ACHN (cell line): ENCODE results near the gene PSMD8.
"Not testable (repeated sequence)": the region's sequence is repeated elsewhere in the genome, so short reads cannot be mapped to it uniquely, and the experiment has no call there.

ENCODE experiments used
- DNase-seq: peaks from one replicate; pipeline ENCODE4 v3.0.0-alpha.2; 2015
- in situ Hi-C: cut with HindIII; loops from 2 replicates; pipeline ENCODE4 v1.10.0; 2017; ENCODE audit warnings: low sequenced_read_pairs, low pct_ligation_motif_present, low pct_unique_long_range_greater_than_20kb

The PSMD8 gene

GRCh38 chr19:38360839-38361631 lies 13.3 kb upstream of the PSMD8 start:
- in situ Hi-C loops, result no loop called here
- no peak for DNase-seq

DNA sequence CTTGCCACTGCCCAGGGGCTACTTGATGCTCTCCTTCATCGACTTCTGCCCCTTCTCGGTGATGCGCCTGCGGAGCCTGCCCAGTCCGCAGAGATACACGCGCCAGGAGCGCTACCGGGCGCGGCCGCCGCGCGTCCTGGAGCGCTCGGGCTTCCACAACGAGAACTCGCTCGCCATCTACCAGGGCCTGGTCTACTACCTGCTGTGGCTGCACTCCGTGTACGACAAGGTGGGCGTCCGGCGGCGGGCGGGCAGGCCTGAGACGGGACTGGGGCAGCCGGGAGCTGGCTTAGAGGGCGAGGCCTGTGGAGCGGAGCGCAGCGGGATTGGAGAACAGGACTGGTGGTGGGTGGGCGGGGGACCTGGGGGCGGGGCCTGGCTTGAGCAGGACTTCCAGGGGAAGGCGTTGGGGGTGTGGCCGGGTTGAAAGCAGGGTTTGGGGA lies 12.7 kb upstream of the PSMD8 start:
- in situ Hi-C loops, result no loop called here
- peak; percentile 82 for DNase-seq

- in situ Hi-C loops, result no loop called here
- DNase-seq, result peak; percentile 75
Observed at GRCh38 chr19:38362076-38362945, 12.1 kb upstream of the PSMD8 start.

- DNase-seq, in situ Hi-C loops: not testable (repeated sequence)
Observed at GRCh38 chr19:38362946-38363688, 11.3 kb upstream of the PSMD8 start.

GRCh38 chr19:38367041-38367440 lies 7.3 kb upstream of the PSMD8 start:
- in situ Hi-C loops, result no loop called here
- DNase-seq, result no peak

- no peak for DNase-seq
- in situ Hi-C loops, result no loop called here
Observed at GRCh38 chr19:38369584-38369983, 4.8 kb upstream of the PSMD8 start.

- DNase-seq, result no peak
- in situ Hi-C loops, result no loop called here
Observed at GRCh38 chr19:38370299-38370698, 4.1 kb upstream of the PSMD8 start.

- in situ Hi-C loops, result no loop called here
- DNase-seq, result no peak
Observed at GRCh38 chr19:38371081-38371480, 3.3 kb upstream of the PSMD8 start.

- no peak for DNase-seq
- in situ Hi-C loops, result no loop called here
Observed at GRCh38 chr19:38373907-38374331, 452 bp upstream of the PSMD8 start.

- in situ Hi-C loops, result no loop called here
- peak; percentile 24 for DNase-seq
Observed at GRCh38 chr19:38375098-38375493, 725 bp downstream of the PSMD8 start.

DNA sequence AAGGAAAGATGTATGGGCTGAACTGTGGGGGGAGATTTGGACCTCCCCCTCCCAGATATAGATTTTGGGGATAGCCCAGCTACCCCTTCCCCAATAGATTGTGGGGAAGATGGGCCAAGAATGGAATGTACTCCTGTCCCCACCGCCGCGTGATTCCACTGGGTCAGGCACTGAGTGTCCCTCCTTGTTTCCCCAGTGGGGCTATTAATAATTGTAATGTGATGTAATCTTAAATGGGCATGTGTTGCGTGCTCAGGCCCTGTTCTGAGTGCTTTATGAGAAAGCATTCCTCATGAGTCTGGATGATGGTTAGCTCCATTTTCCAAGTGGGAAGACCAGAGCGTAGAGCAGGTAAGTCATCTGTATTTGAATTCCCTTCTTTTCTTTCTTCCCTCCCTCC lies 1.4 kb downstream of the PSMD8 start:
- in situ Hi-C loops, result no loop called here
- DNase-seq, result no peak

DNA sequence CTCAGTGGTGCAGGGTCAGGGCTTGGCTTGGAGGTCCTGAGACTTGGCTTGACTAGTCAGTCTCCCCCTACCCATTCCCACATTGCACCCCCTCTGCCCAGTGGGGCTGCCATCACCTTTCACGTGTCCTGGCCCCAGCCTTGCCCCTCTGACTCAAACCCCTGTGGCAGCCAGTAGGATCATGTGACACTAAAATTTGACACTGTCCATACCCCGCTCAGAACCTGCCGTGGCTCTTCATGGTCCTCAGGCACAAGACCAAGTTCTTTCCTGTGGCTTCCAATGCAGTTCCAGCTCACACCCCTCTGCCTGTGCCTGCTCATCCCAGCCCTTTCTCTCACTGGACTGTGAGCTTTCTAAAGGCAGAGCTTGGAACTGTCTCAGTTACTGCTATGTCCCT lies 2.2 kb downstream of the PSMD8 start:
- DNase-seq, result no peak
- in situ Hi-C loops, result no loop called here

DNA sequence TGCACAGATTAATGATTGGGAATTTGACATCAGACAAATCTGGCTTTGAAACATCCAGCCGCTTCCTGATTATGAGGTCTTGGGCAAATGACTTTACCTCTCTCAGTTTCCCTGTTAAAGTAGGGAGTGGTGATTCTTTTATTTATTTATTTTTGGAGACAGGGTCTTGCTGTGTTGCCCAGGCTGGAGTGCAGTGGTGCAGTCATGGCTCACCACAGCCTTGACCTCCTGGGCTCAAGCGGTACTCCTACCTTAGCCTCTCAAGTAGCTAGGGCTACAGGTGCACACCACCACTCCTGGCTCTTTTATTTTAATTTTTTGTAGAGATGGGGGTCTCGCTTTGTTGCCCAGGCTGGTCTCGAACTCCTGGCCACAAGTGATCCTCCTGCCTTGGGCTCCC lies 2.7 kb downstream of the PSMD8 start:
- DNase-seq, result no peak
- in situ Hi-C loops, result no loop called here

DNA sequence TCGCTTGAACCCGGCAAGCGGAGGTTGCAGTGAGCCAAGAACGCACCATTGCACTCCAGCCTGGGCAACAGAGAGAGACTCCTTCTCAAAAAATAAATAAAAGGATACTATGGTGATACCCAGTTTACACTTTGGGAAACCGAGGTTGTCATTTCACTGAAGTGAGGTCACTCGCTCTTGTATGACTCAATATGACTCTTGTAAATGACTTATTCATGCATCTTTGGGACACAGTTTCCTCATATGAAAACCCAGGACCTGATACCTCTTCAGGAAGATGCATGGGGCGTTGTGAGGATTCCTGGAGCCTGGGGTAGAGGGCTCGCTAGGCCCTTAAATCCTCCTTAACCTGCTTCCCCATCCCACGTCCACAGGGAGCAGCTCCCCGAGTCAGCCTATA lies 4.5 kb downstream of the PSMD8 start:
- no peak for DNase-seq
- in situ Hi-C loops, result no loop called here

GRCh38 chr19:38381138-38381537 lies 6.8 kb downstream of the PSMD8 start:
- in situ Hi-C loops, result no loop called here

DNA sequence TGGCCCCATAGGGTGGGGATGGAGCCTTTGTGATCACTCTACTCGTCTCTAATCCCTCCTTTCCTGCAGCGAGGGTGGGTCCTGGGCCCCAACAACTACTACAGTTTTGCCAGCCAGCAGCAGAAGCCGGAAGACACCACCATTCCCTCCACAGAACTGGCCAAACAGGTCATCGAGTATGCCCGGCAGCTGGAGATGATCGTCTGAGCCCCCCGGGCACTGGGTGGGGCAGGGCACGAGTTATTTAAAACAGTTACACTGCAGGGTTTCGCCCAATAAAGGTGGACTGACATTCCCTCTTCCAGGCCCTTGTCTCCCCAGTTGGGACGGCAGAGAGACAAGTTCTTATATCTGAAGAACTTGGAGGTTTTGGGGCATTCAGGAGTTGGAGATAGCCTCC lies 8.8 kb downstream of the PSMD8 start:
- no peak for DNase-seq
- in situ Hi-C loops, result no loop called here

More at GRCh38 chr19:38381138-38381537, 6.8 kb downstream of the PSMD8 start:
- no peak for DNase-seq

GRCh38 chr19:38383743-38384142 lies 9.4 kb downstream of the PSMD8 start:
- no peak for DNase-seq
- in situ Hi-C loops, result no loop called here

- DNase-seq, result no peak
- in situ Hi-C loops, result no loop called here
Observed at GRCh38 chr19:38384209-38385027, 10.0 kb downstream of the PSMD8 start.
